KMS-11 (cell line): ENCODE data around the gene KATNAL2.

Experiments used
- H2AFZ ChIP-seq: fragments of 200-600 bp; sonication (generic); 2 replicates; pipeline ENCODE4 v1.6.1; 2016; ENCODE audit warnings: antibody characterized with exemption, mixed run types, low read depth
- H3K27ac ChIP-seq: fragments of 200-600 bp; sonication (generic); 2 replicates; pipeline ENCODE4 v1.6.1; 2016; ENCODE audit warnings: mild to moderate bottlenecking, mixed run types
- H3K27me3 ChIP-seq: fragments of 200-600 bp; sonication (generic); 2 replicates; pipeline ENCODE4 v1.6.1; 2017; ENCODE audit warnings: mild to moderate bottlenecking, low read depth, mixed run types, moderate library complexity; ENCODE audit not compliant: insufficient read depth
- H3K36me3 ChIP-seq: fragments of 200-600 bp; sonication (generic); 2 replicates; pipeline ENCODE4 v1.6.1; 2017; ENCODE audit warnings: mild to moderate bottlenecking, mixed run types; ENCODE audit not compliant: insufficient read depth
- H3K4me1 ChIP-seq: fragments of 200-600 bp; sonication (generic); 2 replicates; pipeline ENCODE4 v1.6.1; 2016; ENCODE audit warnings: mild to moderate bottlenecking, low read depth, mixed run types; ENCODE audit not compliant: poor library complexity, severe bottlenecking
- H3K4me2 ChIP-seq: fragments of 200-600 bp; sonication (generic); 2 replicates; pipeline ENCODE4 v1.7.0; 2016; ENCODE audit warnings: mild to moderate bottlenecking, mixed run types
- H3K4me3 ChIP-seq: fragments of 200-600 bp; sonication (generic); IDR thresholded peaks from 2 replicates; pipeline ENCODE4 v1.6.1; 2017; ENCODE audit warnings: low read depth, low read length, mixed read lengths; ENCODE audit not compliant: insufficient read depth
- H3K79me2 ChIP-seq: fragments of 200-600 bp; sonication (generic); 2 replicates; pipeline ENCODE4 v1.6.1; 2016; ENCODE audit warnings: low read depth, mixed run types; ENCODE audit not compliant: insufficient read depth
- H3K9ac ChIP-seq: fragments of 200-600 bp; sonication (generic); 2 replicates; pipeline ENCODE4 v1.6.1; 2016; ENCODE audit warnings: mild to moderate bottlenecking, mixed run types
- H4K20me1 ChIP-seq: fragments of 200-600 bp; sonication (generic); 2 replicates; pipeline ENCODE4 v1.6.1; 2016; ENCODE audit warnings: mild to moderate bottlenecking, mixed run types; ENCODE audit not compliant: insufficient read depth
- TF ChIP-seq, protein P1 (sequence below): fragments of 200-600 bp; sonication (generic); conservative IDR thresholded peaks from 2 replicates; pipeline ENCODE4 v1.6.1; 2017; ENCODE audit warnings: low read depth, mild to moderate bottlenecking, antibody characterized with exemption, low read length, moderate library complexity, mixed read lengths

Gene KATNAL2

DNA sequence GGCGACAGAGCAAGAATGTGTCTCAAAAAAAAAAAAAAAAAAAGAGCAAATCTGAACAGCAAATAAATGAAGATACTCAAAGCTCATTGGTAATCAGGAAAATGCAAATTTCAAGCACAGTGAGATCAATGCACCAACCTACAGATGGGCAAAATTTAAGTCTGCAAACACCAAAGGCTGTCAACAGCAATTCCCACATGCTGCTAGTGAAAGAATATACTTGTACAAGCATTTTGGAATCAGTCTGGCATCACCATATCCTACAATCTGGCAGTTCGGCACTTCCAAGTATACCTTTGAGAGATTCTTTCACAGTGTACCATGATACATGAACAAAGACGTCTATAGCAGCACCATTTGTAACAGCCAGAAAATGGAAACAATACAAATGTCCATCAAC lies 228.8 kb downstream of the KATNAL2 start:
- Histone ChIP-seq H3K4me3 (no peak overlapping the region), H3K9ac (no peak overlapping the region), H4K20me1 (no peaks in the 10 kb centered on the region), H3K27ac (no peak overlapping the region), H2AFZ (no peak overlapping the region), H3K4me1 (peaks cover 14% of the 10 kb centered on the region), H3K36me3 (no peaks in the 10 kb centered on the region), H3K79me2 (peaks cover 36% of the 10 kb centered on the region), H3K4me2 (no peak overlapping the region), H3K27me3 (no peaks in the 10 kb centered on the region)
- TF ChIP-seq, protein P1, sequence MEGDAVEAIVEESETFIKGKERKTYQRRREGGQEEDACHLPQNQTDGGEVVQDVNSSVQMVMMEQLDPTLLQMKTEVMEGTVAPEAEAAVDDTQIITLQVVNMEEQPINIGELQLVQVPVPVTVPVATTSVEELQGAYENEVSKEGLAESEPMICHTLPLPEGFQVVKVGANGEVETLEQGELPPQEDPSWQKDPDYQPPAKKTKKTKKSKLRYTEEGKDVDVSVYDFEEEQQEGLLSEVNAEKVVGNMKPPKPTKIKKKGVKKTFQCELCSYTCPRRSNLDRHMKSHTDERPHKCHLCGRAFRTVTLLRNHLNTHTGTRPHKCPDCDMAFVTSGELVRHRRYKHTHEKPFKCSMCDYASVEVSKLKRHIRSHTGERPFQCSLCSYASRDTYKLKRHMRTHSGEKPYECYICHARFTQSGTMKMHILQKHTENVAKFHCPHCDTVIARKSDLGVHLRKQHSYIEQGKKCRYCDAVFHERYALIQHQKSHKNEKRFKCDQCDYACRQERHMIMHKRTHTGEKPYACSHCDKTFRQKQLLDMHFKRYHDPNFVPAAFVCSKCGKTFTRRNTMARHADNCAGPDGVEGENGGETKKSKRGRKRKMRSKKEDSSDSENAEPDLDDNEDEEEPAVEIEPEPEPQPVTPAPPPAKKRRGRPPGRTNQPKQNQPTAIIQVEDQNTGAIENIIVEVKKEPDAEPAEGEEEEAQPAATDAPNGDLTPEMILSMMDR: no peak

DNA sequence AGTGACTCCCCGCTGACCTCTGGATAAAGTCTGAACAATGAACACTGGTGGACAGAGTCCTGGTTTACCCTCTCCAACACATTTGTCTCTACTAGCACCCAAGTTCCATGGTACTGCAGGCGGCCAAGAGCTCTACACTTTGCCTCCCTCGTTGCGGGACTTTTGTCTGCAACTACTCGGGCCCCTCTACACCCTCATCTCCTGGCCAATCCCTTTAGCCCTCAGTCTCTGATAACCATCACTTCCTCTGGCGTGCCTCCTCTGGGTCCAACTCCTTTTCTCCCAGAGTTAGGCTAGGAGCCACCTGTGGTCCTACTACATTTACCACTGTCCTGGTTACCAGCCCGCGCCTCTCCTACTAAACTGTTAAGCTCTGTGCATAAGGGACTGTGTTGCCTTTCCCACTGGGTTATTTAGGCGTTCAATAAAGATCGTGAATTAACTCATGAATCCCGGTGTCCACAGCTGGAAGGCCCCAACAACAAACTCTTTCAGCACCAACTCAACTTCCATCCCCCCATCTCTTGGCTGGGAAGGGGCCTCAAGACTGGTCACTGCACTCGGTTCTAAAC lies 232.1 kb downstream of the KATNAL2 start:
- Histone ChIP-seq H3K9ac (peak overlapping the region; percentile 65), H3K27me3 (no peaks in the 10 kb centered on the region), H3K4me3 (peak overlapping the region; percentile 71), H3K27ac (peak overlapping the region; percentile 63), H2AFZ (peak overlapping the region; percentile 91), H3K79me2 (peaks cover 21% of the 10 kb centered on the region), H3K4me2 (peak overlapping the region; percentile 99), H3K4me1 (peaks cover 25% of the 10 kb centered on the region), H3K36me3 (no peaks in the 10 kb centered on the region; the same call in 1 of the 2 replicates), H4K20me1 (no peaks in the 10 kb centered on the region)
- TF ChIP-seq, protein P1: no peak

DNA sequence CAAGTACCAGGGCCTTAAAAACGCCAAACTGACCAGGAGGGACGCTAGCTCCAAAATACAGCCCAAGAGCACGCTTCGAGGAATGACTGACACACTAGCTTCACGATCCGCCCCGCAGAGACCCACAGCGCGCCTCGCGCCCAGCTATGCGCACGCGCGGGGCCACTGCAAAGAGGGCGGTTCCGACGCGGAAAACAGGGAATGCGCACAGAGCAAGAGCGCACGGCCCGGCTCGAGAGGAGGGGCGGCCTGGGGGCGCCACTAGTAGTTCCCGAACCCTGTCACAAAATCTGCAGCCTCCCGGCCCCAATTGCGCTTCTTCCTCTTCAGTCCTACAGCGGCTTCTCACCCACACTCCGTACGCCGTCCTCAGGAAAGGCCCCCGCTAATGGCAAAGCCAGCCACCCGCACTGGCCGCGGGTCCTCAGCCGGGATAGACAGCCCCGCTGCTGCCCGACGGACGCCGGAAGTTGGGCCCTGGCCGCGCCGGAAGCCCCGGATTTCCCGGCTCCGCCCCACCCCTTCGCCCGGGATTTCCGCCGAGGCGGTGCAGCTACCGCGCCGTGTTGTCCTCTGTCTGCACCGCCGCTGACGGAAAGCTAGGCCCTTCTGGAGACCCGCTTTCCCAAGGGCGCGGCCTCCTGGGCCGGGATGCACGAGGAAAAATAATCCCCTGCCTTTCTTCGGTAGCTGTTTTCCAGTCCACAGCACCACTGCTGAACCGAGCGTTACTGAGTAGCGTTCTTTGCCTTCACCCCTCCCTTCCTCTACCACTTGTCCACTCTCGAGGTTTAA lies 232.8 kb downstream of the KATNAL2 start, which contains the start of gene HDHD2:
Gene HDHD2, minus strand, starts transcription at position 472 of the 795 bp plus-strand sequence. CDS start 14,061 bp downstream, outside the sequence.
- Histone ChIP-seq H3K79me2 (peaks cover 14% of the 10 kb centered on the region), H3K4me1 (peaks cover 25% of the 10 kb centered on the region), H4K20me1 (no peaks in the 10 kb centered on the region), H3K27ac (peak within 1 kb of the TSS; percentile 63), H3K36me3 (no peaks in the 10 kb centered on the region; the same call in 1 of the 2 replicates), H3K4me2 (peak within 1 kb of the TSS; percentile 99), H3K9ac (peak within 1 kb of the TSS; percentile 65), H2AFZ (peak within 1 kb of the TSS; percentile 91), H3K27me3 (no peaks in the 10 kb centered on the region), H3K4me3 (peak within 1 kb of the TSS; percentile 71)
- TF ChIP-seq, protein P1: no peak

DNA sequence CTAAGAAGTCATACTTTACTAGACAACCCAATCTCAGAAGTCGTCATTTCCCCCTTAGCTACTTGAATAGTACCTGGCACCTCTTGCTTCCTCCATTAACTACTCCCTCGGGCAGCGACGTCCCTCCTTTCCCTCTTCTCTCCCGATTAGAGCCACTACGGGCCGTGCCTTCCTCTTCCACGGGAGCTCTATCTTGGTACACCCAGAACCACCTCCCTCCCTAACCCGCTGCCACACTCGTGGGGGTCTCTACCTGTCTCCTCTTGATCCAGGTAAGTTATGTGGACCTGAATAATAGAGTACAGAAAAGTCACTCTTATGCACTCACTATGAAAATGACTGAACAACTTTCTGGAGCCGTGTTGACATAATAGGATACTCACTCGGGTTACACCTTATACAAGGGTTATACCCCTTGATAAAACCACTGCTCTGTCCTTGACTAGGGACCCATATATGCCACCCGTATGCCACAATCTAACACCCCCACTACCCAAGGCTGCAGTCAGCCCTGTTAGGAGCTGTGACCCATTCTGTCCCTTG lies 233.5 kb downstream of the KATNAL2 start:
- peaks cover 25% of the 10 kb centered on the region for H3K4me1 ChIP-seq
- H3K4me2 ChIP-seq: peak overlapping the region; percentile 99
- peak overlapping the region; percentile 65; the same call in 1 of the 2 replicates for H3K9ac ChIP-seq
- TF ChIP-seq, protein P1: no peak
- H3K79me2 ChIP-seq: peaks cover 8% of the 10 kb centered on the region
- peaks cover 2% of the 10 kb centered on the region; the same call in 1 of the 2 replicates for H3K36me3 ChIP-seq
- peak overlapping the region; percentile 69 for H3K4me3 ChIP-seq
- no peaks in the 10 kb centered on the region for H4K20me1 ChIP-seq
- H2AFZ ChIP-seq: peak overlapping the region; percentile 91
- H3K27me3 ChIP-seq: no peaks in the 10 kb centered on the region
- peak overlapping the region; percentile 63 for H3K27ac ChIP-seq
